Measurements from ENCODE around the gene SH3BGRL2. TPM values are rescaled to one million over a fixed set of nuclear protein-coding genes. Genes with fewer than 3 reads are reported as not detected.
"Not testable (repeated sequence)": the region's sequence is repeated elsewhere in the genome, so short reads cannot be mapped to it uniquely, and the experiment has no call there.

SH3BGRL2 gene
- total RNA-seq, 3 donors from 2014 or later = 63.2 to 158 (median 127) TPM

DNA sequence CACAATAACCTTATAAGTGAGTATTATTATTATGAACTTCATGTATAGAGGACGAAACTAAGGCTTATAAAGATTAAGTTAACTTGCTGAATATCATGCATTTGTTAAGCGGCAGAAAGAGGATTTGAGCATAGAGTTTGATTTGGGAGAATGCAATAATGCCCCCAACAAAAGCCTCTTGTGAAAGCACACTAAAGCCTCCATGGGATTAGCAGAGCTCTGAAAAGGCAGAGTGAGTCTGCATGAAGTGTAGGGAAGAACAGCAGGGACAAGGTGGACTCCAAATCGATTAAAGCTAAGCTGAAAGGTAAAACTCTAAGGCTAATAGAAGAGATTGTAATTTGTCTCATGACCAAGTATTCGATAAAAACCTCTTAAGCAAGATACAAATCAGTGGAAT lies 100.3 kb downstream of the SH3BGRL2 start:
- DNase-seq (no peak), ATAC-seq (no peak)
- no peak overlapping the region for H3K4me3 ChIP-seq
- no peaks in the 10 kb centered on the region for H3K4me1 ChIP-seq (ENCODE audit: low read depth)
- TF ChIP-seq, protein P1, sequence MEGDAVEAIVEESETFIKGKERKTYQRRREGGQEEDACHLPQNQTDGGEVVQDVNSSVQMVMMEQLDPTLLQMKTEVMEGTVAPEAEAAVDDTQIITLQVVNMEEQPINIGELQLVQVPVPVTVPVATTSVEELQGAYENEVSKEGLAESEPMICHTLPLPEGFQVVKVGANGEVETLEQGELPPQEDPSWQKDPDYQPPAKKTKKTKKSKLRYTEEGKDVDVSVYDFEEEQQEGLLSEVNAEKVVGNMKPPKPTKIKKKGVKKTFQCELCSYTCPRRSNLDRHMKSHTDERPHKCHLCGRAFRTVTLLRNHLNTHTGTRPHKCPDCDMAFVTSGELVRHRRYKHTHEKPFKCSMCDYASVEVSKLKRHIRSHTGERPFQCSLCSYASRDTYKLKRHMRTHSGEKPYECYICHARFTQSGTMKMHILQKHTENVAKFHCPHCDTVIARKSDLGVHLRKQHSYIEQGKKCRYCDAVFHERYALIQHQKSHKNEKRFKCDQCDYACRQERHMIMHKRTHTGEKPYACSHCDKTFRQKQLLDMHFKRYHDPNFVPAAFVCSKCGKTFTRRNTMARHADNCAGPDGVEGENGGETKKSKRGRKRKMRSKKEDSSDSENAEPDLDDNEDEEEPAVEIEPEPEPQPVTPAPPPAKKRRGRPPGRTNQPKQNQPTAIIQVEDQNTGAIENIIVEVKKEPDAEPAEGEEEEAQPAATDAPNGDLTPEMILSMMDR (IDR thresholded peaks at IDR 0.05) = no peak
- intact Hi-C loops (cut with DNase I, micrococcal nuclease) = no loop called here
- H3K9me3 ChIP-seq = no peaks in the 10 kb centered on the region
- H3K36me3 ChIP-seq (ENCODE audit: low read depth) = no peaks in the 10 kb centered on the region

DNA sequence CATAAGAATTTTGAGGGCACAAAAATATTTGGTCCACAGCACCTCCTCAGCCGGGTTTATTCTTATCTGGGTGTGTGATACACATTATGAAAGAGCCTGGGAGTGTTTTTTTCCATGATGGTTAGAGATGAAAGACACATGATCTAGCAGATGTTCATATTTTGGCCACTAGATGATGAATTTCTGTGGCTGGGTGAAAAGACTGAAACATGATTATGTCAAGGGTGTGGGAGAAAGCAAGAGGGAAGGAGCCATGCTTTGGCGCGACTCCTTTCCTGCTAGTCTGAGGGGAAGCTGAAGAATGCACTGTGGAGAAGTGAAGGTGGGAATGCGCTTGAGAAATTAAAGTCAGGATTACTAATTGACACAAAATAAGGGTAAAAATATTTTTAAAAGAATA lies 102.3 kb downstream of the SH3BGRL2 start:
- Histone ChIP-seq H3K36me3 (ENCODE audit: low read depth) (no peaks in the 10 kb centered on the region), H3K4me1 (ENCODE audit: low read depth) (no peaks in the 10 kb centered on the region), H3K9me3 (no peaks in the 10 kb centered on the region), H3K4me3 (no peak overlapping the region)
- no peak for DNase-seq
- intact Hi-C loops (cut with DNase I, micrococcal nuclease) = no loop called here
- TF ChIP-seq, protein P1 (IDR thresholded peaks at IDR 0.05) = no peak
- no peak for ATAC-seq

DNA sequence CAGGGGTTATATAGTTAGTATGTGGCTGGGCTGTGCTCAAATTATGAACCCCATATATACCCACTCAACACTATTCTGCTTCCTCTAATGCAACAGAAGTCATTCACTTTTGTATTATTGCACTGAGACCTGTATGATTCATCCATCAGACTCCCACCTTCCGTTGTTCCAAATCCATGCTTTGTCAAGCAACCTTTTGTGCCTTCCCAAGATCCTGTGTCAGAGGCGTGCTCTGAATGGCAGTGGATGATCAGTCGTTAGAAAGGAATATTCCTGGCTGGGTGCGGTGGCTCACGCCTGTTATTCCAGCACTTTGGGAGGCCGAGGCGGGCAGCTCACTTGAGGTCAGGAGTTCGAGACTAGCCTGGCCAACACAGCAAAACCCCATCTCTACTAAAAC lies 103.2 kb downstream of the SH3BGRL2 start:
- H3K4me1 ChIP-seq (ENCODE audit: low read depth) = no peaks in the 10 kb centered on the region
- TF ChIP-seq, protein P1 (IDR thresholded peaks at IDR 0.05) = no peak
- ATAC-seq (no peak), DNase-seq (no peak)
- no peak overlapping the region for H3K4me3 ChIP-seq
- no peaks in the 10 kb centered on the region for H3K9me3 ChIP-seq
- no peaks in the 10 kb centered on the region for H3K36me3 ChIP-seq (ENCODE audit: low read depth)
- intact Hi-C loops (cut with DNase I, micrococcal nuclease) = no loop called here

DNA sequence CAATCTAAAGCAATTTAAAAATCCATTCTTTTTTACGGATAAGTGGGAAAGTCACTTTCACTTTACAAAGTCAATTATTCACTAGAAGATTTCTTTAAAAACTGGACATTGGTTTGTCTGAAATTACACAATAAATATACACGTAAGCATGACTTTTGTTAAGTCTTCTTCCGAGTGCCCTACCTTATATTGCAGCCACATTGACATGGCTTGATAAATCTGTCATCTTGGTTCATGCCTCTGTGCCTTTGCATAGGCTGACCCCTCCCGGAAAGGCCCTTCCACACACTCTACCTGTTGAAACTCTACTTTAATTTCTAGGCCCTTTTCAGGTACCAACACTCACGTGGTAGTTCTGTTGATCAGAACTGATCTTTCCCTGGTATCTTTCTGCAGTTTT lies 104.1 kb downstream of the SH3BGRL2 start:
- intact Hi-C loops (cut with DNase I, micrococcal nuclease) = no loop called here
- no peaks in the 10 kb centered on the region for H3K9me3 ChIP-seq
- no peak for ATAC-seq
- no peaks in the 10 kb centered on the region for H3K36me3 ChIP-seq (ENCODE audit: low read depth)
- H3K4me3 ChIP-seq = no peak overlapping the region
- DNase-seq = no peak
- H3K4me1 ChIP-seq (ENCODE audit: low read depth) = no peaks in the 10 kb centered on the region
- TF ChIP-seq, protein P1 (IDR thresholded peaks at IDR 0.05) = no peak

DNA sequence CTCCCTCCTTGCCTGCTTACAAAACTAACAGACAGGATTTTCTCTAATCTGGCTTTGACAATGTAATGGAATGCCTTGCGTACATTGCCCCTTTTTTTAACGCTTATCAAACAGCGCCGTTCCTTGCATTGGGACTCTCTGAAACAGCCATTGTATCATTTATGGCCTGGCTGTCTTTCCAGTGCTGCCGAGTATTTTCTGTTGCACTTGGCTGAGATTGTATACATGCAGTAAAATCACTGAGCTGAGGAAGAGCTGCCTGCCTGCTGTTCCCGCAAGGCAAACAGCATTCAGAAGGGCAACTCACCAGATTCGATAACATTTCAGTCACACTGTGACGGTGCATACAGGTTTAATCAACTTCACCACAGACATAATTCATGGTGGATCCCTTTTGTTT lies 106.0 kb downstream of the SH3BGRL2 start:
- Histone ChIP-seq H3K9me3 (no peaks in the 10 kb centered on the region), H3K4me3 (no peak overlapping the region), H3K4me1 (ENCODE audit: low read depth) (no peaks in the 10 kb centered on the region), H3K36me3 (ENCODE audit: low read depth) (no peaks in the 10 kb centered on the region)
- peak; percentile 87 for ATAC-seq
- TF ChIP-seq, protein P1 (IDR thresholded peaks at IDR 0.05) = no peak
- intact Hi-C loops (cut with DNase I, micrococcal nuclease) = no loop called here
- DNase-seq = peak in 2 of 3 donors; percentile 16 to 54

DNA sequence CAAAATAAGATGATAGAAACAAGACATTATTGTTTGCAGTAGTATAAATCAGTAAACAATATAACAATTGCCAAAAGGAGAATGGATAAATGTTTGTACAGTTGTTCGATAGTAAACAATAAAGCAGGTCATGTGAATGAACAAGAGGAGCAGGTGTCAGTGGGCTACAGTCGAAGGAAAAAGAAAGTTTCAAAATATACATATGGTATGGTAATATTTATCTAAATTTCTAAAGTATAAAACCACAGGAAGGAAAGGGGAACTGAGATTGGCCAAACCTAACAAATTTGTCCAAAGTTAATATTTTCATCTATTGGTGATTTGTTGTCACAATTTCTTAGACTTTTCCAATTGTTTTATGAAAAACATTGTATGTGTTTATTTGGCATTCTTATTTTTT lies 110.9 kb downstream of the SH3BGRL2 start:
- intact Hi-C loops (cut with DNase I, micrococcal nuclease) = no loop called here

DNA sequence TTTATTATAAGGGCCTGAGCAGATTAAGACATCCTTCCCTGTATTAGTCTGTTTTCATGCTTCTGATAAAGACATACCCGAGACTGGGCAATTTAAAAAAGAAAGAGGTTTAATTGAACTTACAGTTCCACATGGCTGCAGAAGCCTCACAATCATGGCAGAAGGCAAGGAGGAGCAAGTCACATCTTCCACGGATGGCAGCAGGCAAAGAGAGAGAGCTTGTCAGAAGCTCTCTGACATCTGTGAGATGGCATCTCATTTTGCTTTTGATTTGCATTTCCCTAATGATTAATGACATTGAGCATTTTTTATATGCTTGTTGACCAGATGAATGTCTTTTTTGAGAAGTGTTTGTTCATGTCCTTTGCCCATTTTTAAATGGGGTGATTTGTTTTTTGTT lies 114.2 kb downstream of the SH3BGRL2 start:
- intact Hi-C loops (cut with DNase I, micrococcal nuclease); ATAC-seq: not testable (repeated sequence)

More for the DNA sequence above, 110.9 kb downstream of the SH3BGRL2 start:
- Histone ChIP-seq H3K36me3 (ENCODE audit: low read depth) (no peaks in the 10 kb centered on the region), H3K4me1 (ENCODE audit: low read depth) (no peaks in the 10 kb centered on the region), H3K9me3 (no peaks in the 10 kb centered on the region), H3K4me3 (no peak overlapping the region)
- no peak for DNase-seq
- no peak for ATAC-seq
- TF ChIP-seq, protein P1 (IDR thresholded peaks at IDR 0.05) = no peak

DNA sequence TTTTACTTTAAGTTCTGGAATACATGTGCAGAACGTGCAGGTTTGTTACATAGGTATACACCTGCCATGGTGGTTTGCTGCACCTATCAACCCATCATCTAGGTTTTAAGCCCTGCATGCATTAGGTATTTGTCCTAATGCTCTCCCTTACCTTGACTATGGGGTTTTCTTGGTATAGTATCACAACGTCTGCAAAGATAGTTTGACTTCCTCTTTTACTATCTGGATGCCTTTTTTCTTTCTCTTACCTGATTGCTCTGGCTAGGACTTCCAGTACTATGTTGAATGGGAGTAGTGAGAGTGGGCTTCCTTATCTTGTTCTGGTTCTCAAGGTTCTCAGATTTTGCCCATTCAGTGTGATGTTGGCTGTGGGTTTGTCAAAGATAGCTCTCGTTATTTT lies 115.2 kb downstream of the SH3BGRL2 start:
- H3K36me3 ChIP-seq (ENCODE audit: low read depth); H3K9me3 ChIP-seq; H3K4me3 ChIP-seq; ATAC-seq; H3K4me1 ChIP-seq (ENCODE audit: low read depth); DNase-seq; intact Hi-C loops (cut with DNase I, micrococcal nuclease): not testable (repeated sequence)

More for the DNA sequence above, 114.2 kb downstream of the SH3BGRL2 start:
- not testable (repeated sequence) for H3K4me1 ChIP-seq (ENCODE audit: low read depth); H3K4me3 ChIP-seq; DNase-seq; H3K9me3 ChIP-seq; H3K36me3 ChIP-seq (ENCODE audit: low read depth)
